ENCODE measurements around the gene MCF2L. TPM values are rescaled to one million over a fixed set of nuclear protein-coding genes. Genes with fewer than 3 reads are reported as not detected.

Gene MCF2L
- polyA plus RNA-seq, 1 donor (not counting 4 experiments of a cell fraction or from before 2014, with no cell fraction given) = 0.14 TPM

GRCh38 chr13:113148407-113148806, 179.4 kb downstream of the MCF2L start:
- no peak for TF ChIP-seq EZH2 (IDR thresholded peaks at IDR 0.05; ENCODE audit: low read length)
- peaks cover 7% of the 10 kb centered on the region for H3K4me1 ChIP-seq (ENCODE audit: control insufficient read depth, extremely low read depth, insufficient read depth, low read length)
- H3K4me3 ChIP-seq (ENCODE audit: control insufficient read depth in 2 of 3, extremely low read depth in 1 of 3, insufficient read depth in 2 of 3, low read depth in 1 of 3, low read length in 3 of 3) = no peak overlapping the region
- H3K9me3 ChIP-seq (ENCODE audit: control insufficient read depth, low read depth, low read length) = no peaks in the 10 kb centered on the region
- H3K36me3 ChIP-seq (ENCODE audit: control insufficient read depth in 2 of 2, extremely low read depth in 1 of 2, insufficient read depth in 2 of 2, low read length in 2 of 2) = no peaks in the 10 kb centered on the region
- H3K9me1 ChIP-seq (ENCODE audit: control insufficient read depth, extremely low read depth, insufficient read depth, low read length) = no peaks in the 10 kb centered on the region
- H3K27ac ChIP-seq (ENCODE audit: control insufficient read depth, insufficient read depth, low read length) = no peak overlapping the region
- no peaks in the 10 kb centered on the region for H4K20me1 ChIP-seq (ENCODE audit: control insufficient read depth, extremely low read depth, insufficient read depth, low read length)
- FAIRE-seq (no peak), DNase-seq (ENCODE audit: low read depth, low spot score) (no peak)
- H3K9ac ChIP-seq (ENCODE audit: control insufficient read depth, extremely low read depth, insufficient read depth, low read length) = no peak overlapping the region
- no peak overlapping the region for H3K4me2 ChIP-seq (ENCODE audit: control insufficient read depth, extremely low read depth, insufficient read depth, low read depth, low read length)
- H3K79me2 ChIP-seq (ENCODE audit: control insufficient read depth, insufficient read depth, low read length) = no peaks in the 10 kb centered on the region
- no peak overlapping the region for H2AFZ ChIP-seq (ENCODE audit: control insufficient read depth, low read length)
- H3K27me3 ChIP-seq (ENCODE audit: control insufficient read depth, extremely low read depth, insufficient read depth, low read length) = peaks cover 23% of the 10 kb centered on the region
- dilution Hi-C loops (cut with MboI; ENCODE audit: extremely low pct_ligation_motif_present, low sequenced_read_pairs) = no loop called here

- Histone ChIP-seq H3K4me1 (ENCODE audit: control insufficient read depth, extremely low read depth, insufficient read depth, low read length) (peaks cover 9% of the 10 kb centered on the region), H3K4me3 (ENCODE audit: control insufficient read depth in 2 of 3, extremely low read depth in 1 of 3, insufficient read depth in 2 of 3, low read depth in 1 of 3, low read length in 3 of 3) (no peak overlapping the region), H3K4me2 (ENCODE audit: control insufficient read depth, extremely low read depth, insufficient read depth, low read depth, low read length) (no peak overlapping the region), H2AFZ (ENCODE audit: control insufficient read depth, low read length) (no peak overlapping the region), H3K36me3 (ENCODE audit: control insufficient read depth in 2 of 2, extremely low read depth in 1 of 2, insufficient read depth in 2 of 2, low read length in 2 of 2) (no peaks in the 10 kb centered on the region), H3K27ac (ENCODE audit: control insufficient read depth, insufficient read depth, low read length) (no peak overlapping the region), H3K27me3 (ENCODE audit: control insufficient read depth, extremely low read depth, insufficient read depth, low read length) (peaks cover 25% of the 10 kb centered on the region), H3K9me1 (ENCODE audit: control insufficient read depth, extremely low read depth, insufficient read depth, low read length) (no peaks in the 10 kb centered on the region), H3K9me3 (ENCODE audit: control insufficient read depth, low read depth, low read length) (no peaks in the 10 kb centered on the region), H3K9ac (ENCODE audit: control insufficient read depth, extremely low read depth, insufficient read depth, low read length) (no peak overlapping the region), H3K79me2 (ENCODE audit: control insufficient read depth, insufficient read depth, low read length) (no peaks in the 10 kb centered on the region), H4K20me1 (ENCODE audit: control insufficient read depth, extremely low read depth, insufficient read depth, low read length) (no peaks in the 10 kb centered on the region)
- dilution Hi-C loops (cut with MboI; ENCODE audit: extremely low pct_ligation_motif_present, low sequenced_read_pairs) = no loop called here
- TF ChIP-seq EZH2 (IDR thresholded peaks at IDR 0.05; ENCODE audit: low read length) (no peak), CTCF (optimal IDR thresholded peaks at IDR 0.05 in 1 of 3, IDR thresholded peaks at IDR 0.05 in 1 of 3, conservative IDR thresholded peaks at IDR 0.05 in 1 of 3; ENCODE audit: extremely low read depth in 1 of 3, insufficient read depth in 2 of 3, low read length in 3 of 3) (no peak)
- no peak for FAIRE-seq
- no peak for DNase-seq (ENCODE audit: low read depth, low spot score)
Measured at GRCh38 chr13:113148940-113149503, 180.0 kb downstream of the MCF2L start.

Other genes starting within 250 kb of the MCF2L start
- gene F7, start 136.6 kb downstream of the MCF2L start, polyA plus RNA-seq = not detected in 3 replicates
- gene F10, start 153.6 kb downstream of the MCF2L start, polyA plus RNA-seq = not detected in 3 replicates
- gene PROZ, start 189.4 kb downstream of the MCF2L start, polyA plus RNA-seq = not detected in 3 replicates
- 52.7 to 76.5 TPM (median 64.8 TPM) in 3 replicates for gene PCID2, start 239.5 kb downstream of the MCF2L start, polyA plus RNA-seq
- gene CUL4A, start 240.4 kb downstream of the MCF2L start, polyA plus RNA-seq = 35.8 to 69.3 TPM (median 57.3 TPM) in 3 replicates

All from keratinocyte (primary cell).